ENCODE measurements around the gene NRP2.

NRP2 gene

DNA sequence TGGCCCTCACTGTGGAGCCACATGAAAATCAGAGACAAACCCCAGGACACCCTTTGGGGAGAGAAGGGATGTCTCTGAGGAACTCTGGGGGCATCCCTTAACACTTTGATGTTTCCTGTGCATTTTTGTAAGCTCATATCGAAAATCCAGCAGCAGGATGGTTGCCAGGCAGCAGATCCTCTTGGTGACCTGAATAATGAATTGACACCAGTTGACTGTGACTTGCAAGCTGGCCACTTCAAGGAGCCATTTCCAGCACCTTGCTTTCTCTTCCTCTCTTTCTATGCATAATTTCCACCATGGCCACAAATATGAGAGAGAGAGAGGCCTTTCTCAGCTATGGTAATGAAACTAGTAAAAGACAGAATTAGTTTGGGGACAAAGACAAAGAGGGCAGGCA lies 91.7 kb downstream of the NRP2 start:
- Histone ChIP-seq H3K27ac (no peak overlapping the region), H3K4me1 (ENCODE audit: low read depth, poor library complexity, severe bottlenecking) (no peaks in the 10 kb centered on the region), H3K9ac (no peak overlapping the region), H3K27me3 (ENCODE audit: insufficient read depth, low read depth) (no peaks in the 10 kb centered on the region), H3K36me3 (ENCODE audit: insufficient read depth) (no peaks in the 10 kb centered on the region), H3K4me3 (IDR thresholded peaks at IDR 0.05; ENCODE audit: insufficient read depth, low read depth, low read length) (no peak overlapping the region), H4K20me1 (ENCODE audit: insufficient read depth) (no peaks in the 10 kb centered on the region), H3K79me2 (ENCODE audit: insufficient read depth, low read depth) (no peaks in the 10 kb centered on the region), H3K4me2 (no peak overlapping the region), H2AFZ (ENCODE audit: low read depth) (no peak overlapping the region)
- TF ChIP-seq, protein P1, sequence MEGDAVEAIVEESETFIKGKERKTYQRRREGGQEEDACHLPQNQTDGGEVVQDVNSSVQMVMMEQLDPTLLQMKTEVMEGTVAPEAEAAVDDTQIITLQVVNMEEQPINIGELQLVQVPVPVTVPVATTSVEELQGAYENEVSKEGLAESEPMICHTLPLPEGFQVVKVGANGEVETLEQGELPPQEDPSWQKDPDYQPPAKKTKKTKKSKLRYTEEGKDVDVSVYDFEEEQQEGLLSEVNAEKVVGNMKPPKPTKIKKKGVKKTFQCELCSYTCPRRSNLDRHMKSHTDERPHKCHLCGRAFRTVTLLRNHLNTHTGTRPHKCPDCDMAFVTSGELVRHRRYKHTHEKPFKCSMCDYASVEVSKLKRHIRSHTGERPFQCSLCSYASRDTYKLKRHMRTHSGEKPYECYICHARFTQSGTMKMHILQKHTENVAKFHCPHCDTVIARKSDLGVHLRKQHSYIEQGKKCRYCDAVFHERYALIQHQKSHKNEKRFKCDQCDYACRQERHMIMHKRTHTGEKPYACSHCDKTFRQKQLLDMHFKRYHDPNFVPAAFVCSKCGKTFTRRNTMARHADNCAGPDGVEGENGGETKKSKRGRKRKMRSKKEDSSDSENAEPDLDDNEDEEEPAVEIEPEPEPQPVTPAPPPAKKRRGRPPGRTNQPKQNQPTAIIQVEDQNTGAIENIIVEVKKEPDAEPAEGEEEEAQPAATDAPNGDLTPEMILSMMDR (conservative IDR thresholded peaks at IDR 0.05; ENCODE audit: low read depth, low read length), result no peak

DNA sequence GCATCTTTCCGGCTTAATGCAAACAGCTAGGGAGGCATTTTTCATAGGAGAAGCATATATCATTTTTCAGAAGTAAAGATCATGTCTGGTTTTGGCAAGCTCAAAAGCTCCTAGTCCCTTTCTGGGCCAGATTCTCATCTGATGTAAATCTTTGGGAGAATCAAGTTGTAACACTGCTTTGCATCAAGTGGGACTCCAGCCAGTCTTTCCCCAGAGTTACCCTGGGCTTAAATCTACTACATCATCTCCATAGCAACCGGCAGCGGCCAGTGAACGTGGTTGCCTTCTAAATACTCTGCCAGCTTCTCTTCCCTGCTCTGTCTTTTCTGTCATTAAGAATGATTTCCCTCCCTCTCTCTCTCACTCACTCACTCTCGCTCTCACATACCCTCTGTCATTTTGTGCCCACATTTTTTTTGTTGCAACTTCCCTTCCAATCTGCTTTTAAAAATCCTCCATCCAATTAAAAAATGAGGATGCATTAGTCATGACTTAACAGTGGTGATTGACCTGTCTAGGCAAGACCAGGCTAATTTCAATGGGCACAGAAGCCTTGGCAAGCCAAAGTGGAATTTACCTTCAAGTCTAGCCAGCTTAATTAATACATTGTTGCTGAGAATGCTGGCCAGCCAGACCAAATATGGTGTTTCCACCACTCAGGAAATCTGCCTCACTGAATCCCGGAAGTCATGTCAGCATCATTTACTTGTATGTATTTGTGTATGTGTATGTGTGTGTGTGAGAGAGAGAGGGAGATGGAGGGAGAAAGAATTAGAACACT lies 93.0 kb downstream of the NRP2 start:
- Histone ChIP-seq H2AFZ (ENCODE audit: low read depth) (no peak overlapping the region), H3K4me2 (no peak overlapping the region), H3K27me3 (ENCODE audit: insufficient read depth, low read depth) (no peaks in the 10 kb centered on the region), H4K20me1 (ENCODE audit: insufficient read depth) (no peaks in the 10 kb centered on the region), H3K4me1 (ENCODE audit: low read depth, poor library complexity, severe bottlenecking) (no peaks in the 10 kb centered on the region), H3K27ac (no peak overlapping the region), H3K36me3 (ENCODE audit: insufficient read depth) (no peaks in the 10 kb centered on the region), H3K4me3 (IDR thresholded peaks at IDR 0.05; ENCODE audit: insufficient read depth, low read depth, low read length) (no peak overlapping the region), H3K9ac (no peak overlapping the region), H3K79me2 (ENCODE audit: insufficient read depth, low read depth) (no peaks in the 10 kb centered on the region)
- TF ChIP-seq, protein P1 (conservative IDR thresholded peaks at IDR 0.05; ENCODE audit: low read depth, low read length), result no peak

GRCh38 chr2:205776139-205776538 lies 93.8 kb downstream of the NRP2 start:
- H3K9ac ChIP-seq, result no peak overlapping the region
- H4K20me1 ChIP-seq (ENCODE audit: insufficient read depth), result no peaks in the 10 kb centered on the region
- no peak overlapping the region for H3K4me3 ChIP-seq (IDR thresholded peaks at IDR 0.05; ENCODE audit: insufficient read depth, low read depth, low read length)
- H3K79me2 ChIP-seq (ENCODE audit: insufficient read depth, low read depth), result no peaks in the 10 kb centered on the region
- no peak overlapping the region for H3K27ac ChIP-seq
- TF ChIP-seq, protein P1 (conservative IDR thresholded peaks at IDR 0.05; ENCODE audit: low read depth, low read length), result peak; percentile 56
- no peak overlapping the region for H2AFZ ChIP-seq (ENCODE audit: low read depth)
- no peaks in the 10 kb centered on the region for H3K4me1 ChIP-seq (ENCODE audit: low read depth, poor library complexity, severe bottlenecking)
- no peaks in the 10 kb centered on the region for H3K36me3 ChIP-seq (ENCODE audit: insufficient read depth)
- no peaks in the 10 kb centered on the region for H3K27me3 ChIP-seq (ENCODE audit: insufficient read depth, low read depth)
- H3K4me2 ChIP-seq, result no peak overlapping the region

DNA sequence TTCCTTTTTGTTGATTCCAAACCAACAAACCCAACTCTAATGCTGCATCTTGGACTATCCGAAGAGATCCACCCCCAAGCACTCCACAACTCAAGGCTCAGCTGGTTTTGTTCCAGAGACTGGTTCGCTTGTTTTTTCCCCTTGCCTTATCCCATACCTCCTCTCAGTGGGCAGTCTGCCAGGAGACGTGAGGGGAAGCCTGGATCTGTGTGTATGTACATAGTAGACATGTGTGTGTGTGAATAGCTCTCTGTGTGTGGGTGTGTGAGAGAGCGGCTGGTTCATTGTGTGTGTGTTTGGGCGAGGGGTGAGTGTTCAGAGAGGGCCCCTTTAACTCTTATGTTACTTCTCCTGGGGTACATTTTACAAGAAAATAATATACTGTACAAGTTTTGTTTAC lies 94.4 kb downstream of the NRP2 start:
- TF ChIP-seq, protein P1 (conservative IDR thresholded peaks at IDR 0.05; ENCODE audit: low read depth, low read length), result no peak
- no peaks in the 10 kb centered on the region for H3K27me3 ChIP-seq (ENCODE audit: insufficient read depth, low read depth)
- H3K9ac ChIP-seq, result no peak overlapping the region
- no peaks in the 10 kb centered on the region for H3K4me1 ChIP-seq (ENCODE audit: low read depth, poor library complexity, severe bottlenecking)
- no peak overlapping the region for H2AFZ ChIP-seq (ENCODE audit: low read depth)
- H4K20me1 ChIP-seq (ENCODE audit: insufficient read depth), result no peaks in the 10 kb centered on the region
- no peak overlapping the region for H3K4me2 ChIP-seq
- H3K36me3 ChIP-seq (ENCODE audit: insufficient read depth), result no peaks in the 10 kb centered on the region
- no peaks in the 10 kb centered on the region for H3K79me2 ChIP-seq (ENCODE audit: insufficient read depth, low read depth)
- no peak overlapping the region for H3K27ac ChIP-seq
- no peak overlapping the region for H3K4me3 ChIP-seq (IDR thresholded peaks at IDR 0.05; ENCODE audit: insufficient read depth, low read depth, low read length)

Measured in KMS-11 (cell line).